GM18868 (cell line): ENCODE measurements around the gene HMCES.
"Not testable (repeated sequence)": the region's sequence is repeated elsewhere in the genome, so short reads cannot be mapped to it uniquely, and the experiment has no call there.

Source experiments
- ATAC-seq: cut with Tn5 transposase; IDR thresholded peaks from one replicate; pipeline ENCODE4 v1.9.1; 2021; ENCODE audit warnings: mild to moderate bottlenecking, moderate library complexity; ENCODE audit not compliant: unreplicated experiment

HMCES gene

GRCh38 chr3:129256270-129256669, 22.4 kb upstream of the HMCES start:
- no peak for ATAC-seq

DNA sequence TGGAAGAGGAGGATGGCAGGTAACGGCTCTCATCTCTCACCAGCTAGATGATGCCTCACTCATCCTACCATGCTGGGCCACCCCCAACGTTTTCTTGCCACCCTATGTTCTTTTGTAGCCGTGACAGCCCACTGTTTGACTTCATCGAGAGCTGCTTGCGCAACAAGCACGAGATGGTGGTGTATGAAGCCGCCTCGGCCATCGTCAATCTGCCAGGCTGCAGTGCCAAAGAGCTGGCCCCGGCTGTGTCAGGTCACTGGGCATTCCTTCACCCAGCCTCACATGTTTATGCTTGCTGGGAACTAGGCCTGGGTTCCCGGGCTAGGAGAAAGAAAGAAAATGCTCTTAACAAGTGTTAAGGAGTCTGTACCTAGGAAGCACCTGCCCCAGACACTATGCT, 21.1 kb upstream of the HMCES start:
- ATAC-seq = no peak

DNA sequence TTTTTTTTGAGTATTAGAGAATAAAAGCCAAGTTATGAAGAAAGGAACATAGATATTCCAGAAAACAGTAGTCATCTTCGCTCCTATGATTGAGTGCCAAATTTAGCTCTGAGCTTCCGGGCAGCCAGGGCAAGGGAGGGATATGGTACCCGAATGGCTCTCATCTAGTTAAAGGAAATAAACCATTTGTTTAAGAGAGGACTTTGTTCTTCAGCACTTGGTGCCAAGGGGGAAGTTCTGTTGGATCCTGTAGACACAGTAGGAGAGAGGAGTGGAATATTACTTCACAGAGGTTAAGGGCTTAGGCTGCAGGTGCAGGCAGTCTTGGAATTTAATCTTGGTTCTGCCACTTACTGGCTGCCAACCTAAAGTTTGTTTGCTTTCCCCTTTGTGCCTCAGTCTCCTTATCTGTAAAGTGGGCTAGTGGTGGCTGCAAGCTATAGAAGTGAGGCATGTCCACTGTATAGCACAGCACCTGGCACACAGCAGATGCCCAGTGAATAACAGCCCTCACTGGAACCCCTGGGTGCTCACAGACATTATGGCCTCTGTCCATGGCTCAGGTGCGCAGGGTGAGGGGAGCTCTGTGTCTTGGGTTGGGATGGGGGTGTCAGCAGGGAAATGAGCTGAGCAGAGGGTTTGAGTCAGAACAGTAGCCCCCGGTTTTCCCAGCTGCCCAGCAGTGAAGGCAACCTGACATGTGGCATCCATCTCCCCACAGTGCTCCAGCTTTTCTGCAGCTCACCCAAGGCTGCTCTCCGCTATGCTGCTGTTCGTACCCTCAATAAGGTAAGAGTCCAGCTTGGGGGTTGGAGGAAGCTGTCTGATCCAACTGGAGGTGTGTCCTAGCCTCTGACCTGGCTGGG, 18.8 kb upstream of the HMCES start:
- no peak for ATAC-seq

DNA sequence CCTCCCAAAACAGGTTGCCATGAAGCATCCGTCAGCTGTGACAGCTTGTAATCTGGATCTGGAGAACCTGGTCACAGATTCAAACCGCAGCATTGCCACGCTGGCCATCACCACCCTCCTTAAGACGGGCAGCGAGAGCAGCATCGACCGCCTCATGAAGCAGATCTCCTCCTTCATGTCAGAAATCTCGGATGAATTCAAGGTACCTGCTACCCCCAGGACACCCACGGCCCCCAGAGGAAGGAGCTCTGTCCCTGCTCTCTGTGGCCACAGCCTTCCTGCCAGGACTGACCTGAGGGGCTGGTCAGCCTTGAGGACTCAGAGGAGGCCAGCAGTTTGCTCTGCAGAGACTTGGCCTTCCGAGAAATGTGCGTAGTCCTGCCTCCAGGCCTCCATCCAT, 18.1 kb upstream of the HMCES start:
- no peak for ATAC-seq

- ATAC-seq = no peak
Measured at GRCh38 chr3:129261894-129262293, 16.8 kb upstream of the HMCES start.

- ATAC-seq = no peak
Measured at GRCh38 chr3:129263161-129263910, 15.3 kb upstream of the HMCES start.

- not testable (repeated sequence) for ATAC-seq
Measured at GRCh38 chr3:129264994-129265393, 13.7 kb upstream of the HMCES start.

GRCh38 chr3:129266651-129267050, 12.0 kb upstream of the HMCES start:
- no peak for ATAC-seq

- no peak for ATAC-seq
Measured at GRCh38 chr3:129268396-129268795, 10.3 kb upstream of the HMCES start.

DNA sequence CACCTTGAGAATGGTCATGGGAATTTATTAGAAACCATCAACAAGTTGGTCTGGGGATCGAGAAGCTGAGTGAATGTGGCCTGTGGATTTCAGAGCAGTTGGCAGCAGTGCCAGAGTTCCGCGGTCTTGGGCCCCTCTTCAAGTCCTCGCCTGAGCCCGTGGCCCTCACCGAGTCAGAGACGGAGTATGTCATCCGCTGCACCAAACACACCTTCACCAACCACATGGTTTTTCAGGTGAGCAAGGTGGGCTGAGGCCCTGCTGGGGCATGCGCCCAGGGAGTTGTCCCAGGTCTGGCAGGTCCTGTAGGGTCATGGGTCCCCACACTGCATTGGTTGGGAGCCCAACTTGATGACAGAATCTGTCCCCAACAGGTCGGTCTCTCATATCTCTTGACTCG, 7.0 kb upstream of the HMCES start:
- ATAC-seq = no peak

- peak; percentile 87 for ATAC-seq
Measured at GRCh38 chr3:129276385-129276784, 2.3 kb upstream of the HMCES start.

DNA sequence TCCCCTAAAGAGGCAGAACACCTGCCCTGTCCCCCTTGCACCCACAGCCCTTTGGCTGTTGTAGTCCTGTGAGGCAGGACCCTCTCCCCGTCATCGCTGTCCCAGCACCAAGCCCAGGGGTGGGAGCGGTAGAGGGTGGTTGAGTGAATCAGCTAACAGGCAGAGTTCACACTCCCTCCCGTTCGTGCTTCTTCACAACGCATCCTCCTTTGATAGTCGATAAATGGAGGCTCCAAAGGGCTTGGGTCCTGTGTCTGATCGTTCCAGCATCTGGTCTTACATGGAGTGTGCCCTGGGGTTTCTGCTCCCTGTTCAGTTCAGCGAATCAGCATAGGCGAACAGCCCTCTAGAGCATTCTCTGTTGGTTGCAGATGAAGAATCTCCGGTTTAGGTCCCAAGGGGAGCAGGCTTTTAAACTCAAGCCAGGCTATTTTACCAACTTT, 820 bp upstream of the HMCES start:
- ATAC-seq = no peak

DNA sequence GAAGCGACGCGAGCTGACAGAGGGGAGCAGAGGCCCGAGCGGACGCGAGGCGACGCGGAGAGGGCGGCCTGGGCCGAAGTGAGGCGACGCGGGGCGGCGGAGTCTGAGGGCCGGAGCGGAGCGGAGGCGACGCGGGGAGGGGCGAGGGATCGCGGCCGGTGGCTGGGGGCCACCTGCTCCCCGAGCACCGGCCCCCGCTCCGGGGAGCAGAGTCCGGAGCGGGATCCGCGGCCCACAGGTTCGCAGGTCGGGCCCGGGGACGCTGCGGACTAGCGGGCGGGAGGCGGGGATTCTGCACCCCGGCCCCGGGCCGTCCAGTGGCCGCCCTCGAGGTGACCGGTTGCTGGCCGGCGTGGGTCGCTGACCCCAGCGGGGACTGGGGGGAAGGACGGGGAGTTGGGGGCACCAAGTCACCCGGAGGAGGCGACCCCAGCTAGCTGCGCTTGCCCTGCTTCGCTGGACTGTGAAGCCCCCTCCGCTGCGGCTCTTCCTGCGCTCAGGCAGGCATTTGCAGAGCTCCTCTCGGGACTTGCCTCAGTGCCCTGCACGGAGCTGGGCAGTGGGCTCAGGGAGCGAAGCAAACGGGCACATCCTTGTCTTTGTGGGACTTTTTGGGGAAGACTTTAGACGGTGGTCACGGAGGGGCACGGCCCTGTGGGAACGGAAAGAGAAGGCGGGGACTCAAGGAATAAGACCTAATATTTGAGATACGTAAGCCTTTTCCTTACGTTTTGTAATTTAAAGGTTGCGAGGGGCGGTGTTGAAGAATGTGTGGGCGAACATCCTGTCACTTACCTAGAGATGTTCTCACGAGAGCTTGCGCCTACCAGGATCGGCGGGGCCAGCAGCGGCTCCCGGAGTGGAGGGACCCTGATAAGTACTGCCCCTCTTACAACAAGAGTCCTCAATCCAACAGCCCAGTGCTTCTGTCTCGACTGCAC, 566 bp downstream of the HMCES start:
- ATAC-seq = no peak

DNA sequence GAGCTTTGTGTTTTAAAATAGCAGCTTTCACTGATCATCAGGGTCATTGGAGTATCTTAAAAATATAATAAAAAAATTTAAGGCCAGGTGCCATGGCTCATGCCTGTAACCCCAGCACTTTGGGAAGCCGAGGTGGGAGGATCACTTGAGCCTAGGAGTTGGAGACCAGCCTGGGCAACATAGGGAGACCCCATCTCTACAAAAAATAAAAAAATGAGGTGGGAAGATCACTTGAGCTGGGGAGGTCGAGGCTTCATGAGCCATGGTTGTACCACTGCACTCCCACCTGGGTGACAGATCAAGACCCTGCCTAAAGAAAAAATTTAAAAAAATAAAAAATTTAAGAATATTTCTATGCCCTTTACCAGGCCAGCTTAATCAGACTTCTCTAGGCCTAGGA, 1.5 kb downstream of the HMCES start:
- no peak for ATAC-seq

DNA sequence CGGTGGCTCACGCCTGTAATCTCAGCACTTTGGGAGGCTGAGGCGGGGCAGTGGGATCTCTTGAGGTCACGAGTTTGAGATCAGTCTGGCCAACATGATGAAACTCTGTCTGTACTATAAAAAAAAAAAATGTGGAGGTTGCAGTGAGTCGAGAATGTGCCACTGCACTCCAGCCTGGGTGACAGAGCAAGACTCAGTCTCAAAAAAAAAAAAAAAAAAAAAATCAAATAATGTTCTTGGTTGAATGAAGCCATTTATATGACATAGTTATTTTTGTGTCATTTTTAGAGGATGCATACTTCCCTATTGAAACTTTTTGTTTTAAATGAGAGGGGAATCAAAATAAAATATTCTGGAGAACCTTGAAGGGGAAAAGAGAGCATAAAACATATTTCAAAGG, 3.1 kb downstream of the HMCES start:
- no peak for ATAC-seq

DNA sequence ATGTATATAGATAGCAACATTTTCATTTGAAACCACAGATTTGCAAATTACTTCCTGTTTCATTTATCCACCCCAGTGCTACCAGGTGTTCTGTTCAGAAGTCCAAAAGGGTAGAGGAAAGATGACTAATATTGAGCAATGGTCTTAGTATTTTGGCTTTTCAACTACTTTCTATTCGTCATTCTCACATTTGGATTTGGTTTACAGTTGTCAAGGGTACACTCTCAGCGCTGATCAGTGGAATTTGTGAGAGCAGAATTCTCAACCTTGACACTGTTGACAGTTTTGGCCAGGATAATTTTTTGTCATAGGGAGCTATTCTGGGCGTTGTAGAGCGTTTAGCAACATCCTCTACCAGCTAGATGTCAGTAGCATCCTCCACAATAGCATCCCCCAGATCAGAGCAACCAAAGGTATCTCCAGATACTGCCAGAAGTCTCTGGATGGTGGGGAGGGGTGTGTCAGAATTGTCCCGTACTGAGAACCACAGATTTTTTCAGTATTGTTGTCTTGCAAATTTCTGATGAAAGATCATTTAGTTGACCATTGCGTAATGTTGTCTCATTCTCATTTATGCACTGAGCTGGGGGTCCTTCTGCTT, 4.2 kb downstream of the HMCES start:
- ATAC-seq = peak; percentile 70

GRCh38 chr3:129286081-129286480, 7.4 kb downstream of the HMCES start:
- no peak for ATAC-seq

GRCh38 chr3:129288446-129288845, 9.8 kb downstream of the HMCES start:
- no peak for ATAC-seq

DNA sequence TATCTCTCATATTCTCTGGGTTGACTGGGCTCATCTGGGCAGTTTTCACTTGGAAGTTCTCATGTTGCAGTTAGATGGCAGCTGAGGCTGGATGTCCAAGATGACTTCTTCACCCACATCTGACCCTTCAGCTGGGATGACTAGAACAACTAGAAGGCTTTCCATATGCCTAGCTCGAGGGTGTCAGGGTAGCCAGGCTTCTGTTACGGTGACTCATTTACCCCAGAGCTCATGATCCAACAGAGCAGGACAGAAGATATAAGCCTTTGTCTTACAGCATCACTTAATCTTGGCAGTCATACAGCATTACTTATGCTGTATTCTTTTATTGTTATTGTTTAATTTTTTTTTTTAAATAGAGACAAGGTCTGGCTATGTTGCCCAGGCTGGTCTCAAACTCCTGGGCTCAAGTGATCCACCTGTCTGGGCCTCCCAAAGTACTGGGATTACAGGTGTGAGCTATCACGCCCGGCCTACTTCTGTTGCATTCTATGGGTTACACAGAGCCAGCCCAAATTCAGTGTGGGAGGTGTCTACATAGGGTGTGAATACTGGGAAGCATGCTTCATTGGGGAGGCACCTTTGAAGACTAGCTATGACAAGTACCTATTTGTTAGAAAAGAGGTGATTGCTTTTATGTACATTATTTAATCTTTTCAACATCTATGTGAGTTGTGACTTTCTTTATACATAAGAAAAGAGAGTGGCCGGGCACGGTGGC, 10.7 kb downstream of the HMCES start:
- ATAC-seq = no peak
